IPS-NIHi7 (cell line): ENCODE measurements around the gene UBE2G2.
A peak's percentile ranks its signal among the peaks of the same experiment; 100 is the strongest.

Experiments used
- DNase-seq: peaks from one replicate; pipeline ENCODE4 v3.0.0; 2012; ENCODE audit warnings: mixed read lengths; ENCODE audit errors: extremely low spot score

Gene UBE2G2, protein sequence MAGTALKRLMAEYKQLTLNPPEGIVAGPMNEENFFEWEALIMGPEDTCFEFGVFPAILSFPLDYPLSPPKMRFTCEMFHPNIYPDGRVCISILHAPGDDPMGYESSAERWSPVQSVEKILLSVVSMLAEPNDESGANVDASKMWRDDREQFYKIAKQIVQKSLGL

DNA sequence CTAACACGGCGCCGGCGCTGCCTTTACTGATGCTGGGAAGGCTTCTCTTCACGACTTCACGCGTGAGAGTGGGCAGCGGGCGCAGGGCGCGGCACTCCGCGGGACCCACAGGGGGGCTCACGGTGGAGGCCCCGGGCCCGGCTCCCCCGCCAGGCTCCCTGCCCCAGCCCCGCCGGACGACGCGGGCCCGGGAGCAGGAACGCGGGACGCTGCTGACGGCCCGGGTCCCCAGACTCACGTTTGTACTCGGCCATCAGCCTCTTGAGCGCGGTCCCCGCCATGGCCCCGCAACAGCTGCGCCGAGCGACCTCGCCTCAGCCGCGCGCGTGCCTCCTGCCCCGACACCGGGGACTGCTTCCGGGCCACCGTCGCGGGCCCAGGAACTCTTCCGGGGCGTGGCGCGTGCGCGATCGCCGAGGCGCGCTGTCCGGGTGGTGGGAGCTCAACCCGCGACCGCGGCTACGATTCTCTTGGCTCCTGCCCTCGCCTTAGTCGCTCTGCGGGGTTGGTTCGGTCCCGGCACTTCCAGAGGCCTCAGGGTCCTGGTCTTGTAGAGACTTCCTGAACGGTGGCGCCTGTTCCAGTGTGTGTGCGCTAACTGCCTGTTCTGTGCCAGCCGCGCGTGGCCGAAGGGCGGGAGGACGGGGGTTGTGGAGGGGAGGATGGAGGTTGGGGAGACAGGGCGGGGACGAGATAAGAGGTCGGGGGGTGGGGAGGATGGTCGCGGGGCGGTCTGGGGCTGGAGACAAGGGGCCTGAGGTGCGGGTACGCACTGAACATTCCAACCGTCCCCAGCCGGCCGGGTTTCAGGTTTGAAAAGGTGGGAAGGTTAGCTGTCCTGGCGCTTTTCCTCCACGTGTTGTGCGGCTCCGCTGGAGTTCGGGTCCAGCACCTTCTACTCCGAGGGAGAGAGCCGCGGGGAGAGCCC is at the start of gene UBE2G2:
Gene UBE2G2 (minus strand): TSS at position 353 of the 928 bp plus-strand sequence. CDS start 72 bp downstream, at position 281.
- DNase-seq = peak; percentile 89

GRCh38 chr21:44850905-44851657 is 49.5 kb upstream of the UBE2G2 start:
- DNase-seq = no peak

DNA sequence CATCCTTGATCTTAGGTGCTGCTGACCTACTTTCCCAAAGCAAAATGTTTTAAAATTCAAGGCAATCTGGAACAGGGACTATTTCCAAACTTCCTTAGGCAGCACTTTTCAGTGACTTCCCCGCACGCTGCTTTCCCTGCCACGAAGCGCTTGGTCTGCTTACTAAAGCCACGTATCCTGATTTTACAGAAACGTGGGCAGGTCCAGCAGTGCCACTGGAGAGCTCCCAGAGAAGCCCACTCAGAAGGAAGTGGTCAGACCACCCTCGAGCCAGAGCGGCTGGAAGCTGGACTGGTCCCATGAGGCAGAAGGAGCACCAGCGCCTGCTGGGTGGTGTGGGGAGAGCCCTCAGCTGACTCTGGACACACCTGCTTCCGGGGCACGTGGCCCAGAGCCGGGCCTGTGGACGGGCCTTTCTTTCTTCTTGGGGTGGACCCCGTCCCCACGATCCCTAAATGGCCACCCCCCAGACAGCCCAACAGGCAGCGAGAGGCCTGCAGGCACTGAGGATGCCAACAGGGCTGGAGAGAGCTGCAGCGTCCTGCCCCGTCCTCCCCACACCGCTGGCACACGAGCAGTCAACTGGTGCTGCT is 48.7 kb upstream of the UBE2G2 start:
- DNase-seq = no peak

DNA sequence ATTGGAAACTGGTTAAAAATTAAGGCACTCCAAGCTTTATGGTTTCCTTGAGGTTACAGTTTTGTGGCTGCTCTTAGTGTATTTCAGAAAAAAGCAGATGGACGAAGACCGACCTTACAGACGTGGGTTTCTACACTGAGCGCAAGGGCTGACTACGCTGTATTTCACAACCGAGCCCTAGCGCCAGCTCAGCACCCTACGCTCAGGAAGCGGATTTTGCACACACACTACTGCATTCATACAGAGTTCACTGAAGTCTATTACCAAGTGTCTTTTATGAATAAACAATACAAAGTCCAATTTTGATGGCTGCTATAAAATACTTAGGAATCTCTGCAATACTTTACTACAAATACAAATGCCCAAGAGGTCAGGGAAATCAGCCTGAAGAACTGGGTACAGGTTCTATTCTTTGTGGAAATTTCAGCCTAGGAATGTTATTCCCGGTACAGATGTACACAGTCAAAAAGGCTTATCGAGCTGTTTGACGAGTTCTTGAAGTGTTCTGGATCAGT is 48.1 kb upstream of the UBE2G2 start:
- no peak for DNase-seq

DNA sequence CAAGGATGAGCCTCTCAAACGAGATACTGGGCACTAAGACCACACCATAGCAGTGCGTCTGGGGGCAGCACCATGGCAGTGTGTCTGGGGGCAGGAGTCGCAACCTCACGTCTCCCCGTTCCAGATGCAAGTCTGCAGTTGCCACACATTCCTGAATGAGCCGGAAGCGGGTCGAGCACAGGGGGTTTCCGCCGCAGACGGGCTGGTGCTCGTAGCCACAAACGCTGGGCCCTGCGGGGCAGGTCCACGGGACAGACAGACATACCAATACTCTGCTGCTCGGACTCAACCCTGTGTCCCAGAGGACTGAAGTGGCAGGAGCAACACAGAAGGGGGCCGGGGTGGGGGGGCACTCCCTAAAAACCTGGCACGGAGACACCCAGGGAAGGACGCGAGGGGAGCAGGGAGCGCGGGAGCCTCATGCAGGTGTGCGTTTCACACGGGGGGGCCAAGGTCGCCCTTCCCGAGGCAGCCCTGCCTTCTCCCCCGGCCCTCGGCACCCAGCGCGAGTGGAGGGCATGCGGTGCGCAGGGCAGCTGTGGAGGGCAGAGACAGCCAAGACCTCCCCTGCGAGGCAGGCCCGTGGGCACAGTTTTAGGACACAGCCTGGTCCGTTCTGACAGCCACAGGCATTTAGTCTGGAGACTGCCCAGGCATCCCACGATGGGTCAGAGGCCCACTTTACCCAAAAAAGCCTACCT is 47.4 kb upstream of the UBE2G2 start:
- no peak for DNase-seq

DNA sequence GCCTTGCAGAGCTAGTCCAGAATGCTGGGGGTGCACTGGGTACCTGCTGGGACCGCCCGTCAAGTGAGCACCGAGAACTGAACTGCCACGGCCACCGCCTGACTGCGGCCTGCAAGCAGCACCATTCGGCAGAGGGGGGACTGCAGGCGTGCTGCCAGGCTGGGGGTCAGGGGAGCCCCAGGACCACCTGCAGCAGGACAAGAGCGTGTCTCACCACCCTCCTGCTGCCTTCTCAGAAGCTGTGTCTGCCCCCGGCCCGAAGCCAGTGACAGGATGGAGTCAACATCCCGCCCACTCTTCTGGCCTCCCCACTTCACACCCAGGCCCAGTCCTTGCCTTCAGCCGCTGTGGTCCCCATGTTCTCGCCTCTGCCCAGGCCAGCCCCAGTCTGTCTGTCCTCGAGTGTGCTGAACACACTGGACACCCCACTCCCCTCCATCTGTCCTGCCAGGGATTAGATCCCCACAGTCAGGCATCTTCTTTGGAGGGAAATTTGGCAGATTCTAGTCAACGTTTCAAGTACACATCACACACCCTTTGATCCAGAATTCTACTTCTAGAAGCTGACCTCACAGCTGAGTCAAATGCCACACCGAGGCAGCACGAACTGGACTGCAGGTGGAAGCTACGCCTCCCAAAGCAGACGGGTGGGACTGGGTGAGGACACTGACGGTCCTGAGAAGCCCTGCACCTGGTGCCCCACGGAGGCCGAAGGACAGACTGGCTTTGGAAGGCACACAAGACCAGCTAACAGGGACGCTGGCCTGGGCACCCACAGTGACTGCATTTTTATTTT is 45.8 kb upstream of the UBE2G2 start:
- DNase-seq = no peak

DNA sequence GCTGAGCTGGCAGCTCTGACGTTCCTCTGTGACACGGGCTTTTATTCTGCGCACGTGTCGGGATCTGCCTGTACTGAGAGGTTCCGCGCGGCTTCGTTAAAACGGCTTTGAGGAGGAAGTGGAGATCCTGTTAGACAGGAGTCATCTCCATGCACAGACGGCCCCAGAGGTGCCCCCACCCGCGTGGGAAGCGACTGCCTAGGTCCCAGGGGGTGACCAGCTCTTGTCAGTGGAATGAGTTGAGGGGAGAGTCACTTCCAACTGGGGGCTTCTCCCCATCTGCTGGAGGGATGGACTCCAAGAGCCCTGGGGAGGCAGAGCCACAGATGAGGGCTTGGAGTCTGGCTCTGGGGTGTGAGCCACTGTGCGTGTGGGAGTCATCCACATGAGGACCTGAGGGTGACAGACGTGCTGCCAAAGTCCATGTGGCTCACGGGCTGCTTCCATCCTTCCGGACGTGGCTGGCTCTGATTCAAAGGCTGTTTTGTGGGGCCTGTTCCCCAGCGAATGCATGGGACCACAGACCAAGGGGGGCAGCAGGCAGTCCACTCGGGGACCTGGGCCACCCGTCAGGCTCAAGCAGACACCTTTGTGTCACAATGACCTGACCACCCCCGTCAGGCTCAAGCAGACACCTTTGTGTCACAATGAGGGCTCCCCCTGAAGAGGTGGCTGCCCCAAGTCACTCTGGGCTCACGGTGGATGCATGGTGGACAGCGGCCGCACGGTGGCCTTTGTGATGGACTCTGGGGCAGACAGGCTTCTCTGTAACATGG is 45.1 kb upstream of the UBE2G2 start:
- no peak for DNase-seq

DNA sequence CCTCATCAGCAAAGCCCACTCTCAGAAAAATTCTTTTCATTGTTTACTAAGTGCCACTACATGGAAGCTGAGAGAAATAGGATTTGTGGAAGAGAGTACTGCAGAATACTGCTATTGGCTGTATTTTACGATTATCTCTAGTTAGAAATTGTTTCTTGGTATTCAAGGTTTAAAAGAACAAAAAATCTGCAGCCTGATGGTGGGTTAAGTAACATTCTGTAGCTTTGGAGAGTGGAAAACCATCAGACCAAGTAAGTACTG is 44.5 kb upstream of the UBE2G2 start:
- DNase-seq = no peak

- peak; percentile 84 for DNase-seq
Measured at GRCh38 chr21:44845418-44846223, 44.0 kb upstream of the UBE2G2 start.

DNA sequence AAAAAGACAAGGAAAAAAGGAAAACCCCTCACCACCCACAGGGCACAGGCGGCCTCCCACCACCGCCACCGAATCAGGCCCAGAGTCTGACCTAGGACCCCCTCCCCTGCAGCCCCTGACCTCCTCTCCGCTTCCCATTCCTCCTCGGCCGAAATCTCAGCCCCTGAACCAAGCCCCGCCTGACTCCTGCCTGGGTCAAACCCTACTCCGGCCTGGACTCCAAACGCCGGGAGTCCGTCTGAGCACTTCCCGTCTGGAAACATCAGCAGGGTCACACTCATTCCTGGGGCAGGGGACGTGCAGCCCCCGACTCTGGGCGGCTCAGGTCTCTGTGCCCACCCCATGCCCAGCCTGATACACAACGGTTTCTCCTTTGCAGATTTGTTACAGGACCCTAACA is 42.6 kb upstream of the UBE2G2 start:
- DNase-seq = no peak

DNA sequence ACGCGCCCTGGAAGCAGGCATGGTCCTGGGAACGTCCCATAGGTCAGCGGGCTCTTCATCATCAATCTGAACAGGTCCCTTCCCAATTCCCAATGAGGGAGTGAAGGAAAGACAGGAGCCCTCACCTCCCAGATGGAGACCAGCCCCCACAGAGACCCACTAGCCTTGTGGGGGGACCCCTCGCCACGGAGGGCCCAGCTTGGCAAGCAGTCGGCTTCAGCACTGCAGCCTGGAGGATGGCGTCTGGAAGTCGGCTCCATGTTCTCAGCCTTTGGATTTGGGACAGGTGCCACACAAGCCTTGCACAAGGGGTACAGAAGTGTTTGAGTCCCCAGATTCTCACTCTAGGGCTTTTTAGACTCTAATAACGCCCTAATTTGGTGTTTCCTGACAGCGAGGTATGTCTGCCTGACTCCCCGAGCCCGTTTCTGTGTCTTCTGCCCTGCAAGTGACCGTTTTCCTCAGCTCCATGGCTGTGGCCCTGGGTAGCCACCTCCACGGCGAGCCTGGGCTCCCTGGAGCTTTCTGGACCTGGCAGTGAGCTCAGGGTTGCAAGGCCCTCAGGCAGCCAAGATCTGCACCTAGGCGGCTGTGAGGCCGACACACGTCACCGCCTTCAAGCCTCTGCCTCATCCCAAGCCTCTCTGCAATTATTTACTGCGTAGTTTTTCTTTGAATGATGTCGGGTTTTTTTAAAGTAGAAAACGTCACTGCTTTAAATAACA is 41.3 kb upstream of the UBE2G2 start:
- no peak for DNase-seq

DNA sequence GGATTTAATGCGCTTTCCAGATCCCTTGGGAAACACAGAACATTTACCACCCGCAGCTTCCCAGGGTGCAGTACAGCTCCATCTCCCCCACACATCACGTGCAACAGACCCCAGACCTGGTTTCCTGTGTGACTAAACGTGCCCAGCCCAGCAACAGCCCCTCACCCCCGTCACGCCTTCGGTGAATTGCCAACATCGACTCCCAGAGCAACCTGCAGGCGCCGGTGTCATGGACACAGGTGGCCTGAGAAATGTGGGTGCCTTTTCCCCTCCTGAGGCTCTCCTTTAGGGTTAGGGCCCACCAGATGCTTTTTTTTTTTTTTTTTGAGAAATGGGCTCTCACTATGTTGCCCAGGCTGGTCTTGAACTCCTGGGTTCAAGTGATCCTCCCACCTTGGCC is 40.5 kb upstream of the UBE2G2 start:
- DNase-seq = no peak

DNA sequence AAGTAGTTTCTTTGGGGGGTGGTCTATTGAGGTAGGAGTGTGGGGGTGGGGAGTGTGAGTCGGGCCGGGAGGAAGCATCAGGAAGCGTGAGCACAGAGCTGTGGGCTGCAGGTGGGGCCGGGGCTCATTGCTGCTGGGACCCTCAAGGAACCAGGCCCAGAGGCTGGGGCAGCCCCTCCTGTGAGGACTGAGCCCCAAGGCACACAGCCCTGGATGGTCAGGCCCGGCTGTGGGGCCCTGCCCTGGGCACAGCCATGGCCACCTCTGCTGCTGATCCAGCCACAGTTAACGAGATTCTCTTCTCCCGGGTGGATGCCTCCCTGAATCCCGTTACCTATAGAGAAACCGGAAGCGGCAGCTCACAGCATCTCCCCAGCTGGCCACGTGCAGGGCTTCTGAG is 39.2 kb upstream of the UBE2G2 start:
- DNase-seq = no peak

DNA sequence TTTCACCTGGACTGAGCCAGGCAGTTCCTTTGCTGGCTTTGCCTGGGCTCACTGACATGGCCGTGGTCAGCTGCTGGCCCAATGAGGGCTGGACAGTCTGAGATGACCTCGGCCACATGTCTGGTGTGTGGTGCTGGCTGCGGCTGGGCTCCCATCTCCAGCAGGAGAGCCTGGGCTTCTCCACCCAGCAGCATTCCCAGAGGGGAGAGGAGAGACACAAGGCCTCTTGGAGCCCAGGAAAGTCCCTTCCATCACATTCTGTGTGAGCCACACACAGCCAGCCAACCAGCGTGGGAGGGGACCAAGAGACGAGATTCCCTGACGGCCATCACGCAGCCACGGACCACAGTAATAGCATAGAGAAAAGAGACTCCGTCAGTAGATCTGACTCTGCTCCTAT is 37.3 kb upstream of the UBE2G2 start:
- no peak for DNase-seq

DNA sequence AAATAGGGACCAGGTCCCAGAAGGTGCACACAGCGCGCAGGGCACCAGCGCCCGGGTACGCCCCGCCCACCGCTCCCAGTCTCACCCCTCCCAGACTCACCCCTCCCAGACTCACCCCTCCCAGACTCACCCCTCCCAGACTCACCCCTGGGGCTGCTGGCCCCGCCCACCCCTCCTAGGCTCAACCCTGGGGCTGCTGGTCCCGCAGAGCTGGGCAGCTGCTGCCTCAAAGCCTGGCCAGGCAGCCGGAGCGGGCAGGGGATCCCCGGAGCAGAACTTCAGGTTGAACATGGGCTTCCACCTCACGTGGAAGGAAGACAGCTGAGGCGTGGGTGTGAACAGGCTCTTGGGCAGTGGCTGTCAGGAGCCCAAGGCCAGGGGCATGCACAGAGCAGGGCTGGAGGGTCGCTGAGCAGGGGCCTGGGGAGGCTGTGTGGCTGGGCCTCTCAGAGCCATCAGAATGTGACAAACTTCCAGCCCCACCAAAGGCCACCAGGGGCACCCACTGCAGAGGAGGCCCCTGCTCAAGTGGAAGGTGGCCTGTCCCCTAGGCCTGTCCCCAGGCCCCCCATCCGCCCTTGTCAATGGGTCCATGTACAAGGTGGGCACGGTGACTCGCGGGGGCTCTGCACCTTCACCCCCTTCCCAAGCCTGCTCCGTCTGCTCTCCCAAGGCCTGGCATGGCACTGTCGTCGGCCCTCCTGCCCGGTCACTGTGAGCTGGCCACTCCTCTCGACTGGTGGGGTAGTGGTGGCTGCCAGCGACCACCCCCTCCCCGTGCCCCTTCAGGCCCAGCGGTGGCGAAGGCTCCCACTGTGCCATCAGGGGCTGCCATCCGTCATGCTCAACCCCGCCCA is 36.6 kb upstream of the UBE2G2 start:
- no peak for DNase-seq

DNA sequence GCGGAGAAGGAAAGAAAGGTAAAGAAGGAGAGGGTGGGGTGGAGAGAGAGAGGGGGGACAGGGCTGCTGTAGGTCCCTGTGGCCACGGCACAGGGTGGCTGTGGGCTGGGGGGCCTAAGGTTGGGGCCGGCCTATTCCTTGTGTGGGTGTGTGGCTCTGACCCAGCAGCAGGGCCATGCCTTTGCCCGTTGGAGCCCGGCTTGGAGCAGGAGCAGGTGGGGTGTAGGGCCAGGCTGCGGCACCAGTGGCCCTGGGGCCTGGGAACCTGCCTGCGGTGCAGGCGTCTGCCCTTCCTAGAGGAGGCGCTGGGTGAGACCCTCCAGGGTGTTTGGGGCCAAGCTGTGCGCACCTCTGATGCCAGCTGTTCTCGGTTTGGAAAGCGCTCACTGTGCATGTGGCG is 35.9 kb upstream of the UBE2G2 start:
- no peak for DNase-seq

DNA sequence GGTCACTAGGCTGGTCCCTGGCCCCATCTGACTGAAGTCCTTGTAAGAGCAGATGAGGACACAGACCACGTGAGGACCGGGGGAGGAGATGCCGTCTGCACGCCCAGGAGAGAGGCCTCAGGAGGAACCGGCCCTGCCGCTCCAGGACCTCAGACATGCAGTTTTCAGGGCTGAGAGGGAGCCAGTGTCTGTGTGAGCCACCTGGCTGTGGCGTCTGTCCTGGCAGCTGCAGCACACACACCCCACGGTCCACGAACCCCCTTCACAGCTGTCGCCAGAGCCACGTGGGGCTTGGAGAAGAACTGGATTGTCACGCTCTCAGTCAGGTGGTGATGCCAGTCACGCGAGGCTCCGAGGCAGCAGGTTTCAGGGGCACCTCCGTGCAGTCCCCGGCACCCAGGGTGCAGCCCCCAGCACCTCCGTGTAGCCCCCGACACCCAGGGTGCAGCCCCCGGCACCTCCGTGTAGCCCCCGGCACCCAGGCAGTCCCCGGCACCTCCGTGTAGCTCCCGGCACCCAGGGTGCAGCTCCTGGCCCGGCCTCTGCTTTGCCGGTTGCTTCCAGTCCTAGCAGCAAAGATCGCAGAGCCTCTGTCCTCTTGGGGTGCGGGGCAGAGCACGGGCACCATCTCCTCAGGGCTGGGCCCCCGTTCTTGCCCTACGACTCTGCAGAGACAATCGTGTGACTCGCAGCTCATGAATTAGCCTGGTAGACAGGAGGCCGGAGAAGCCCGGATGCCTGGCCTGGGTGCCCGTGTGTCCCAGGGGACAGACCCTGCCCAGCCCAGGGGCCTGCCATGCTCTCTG is 35.2 kb upstream of the UBE2G2 start:
- no peak for DNase-seq
